ENCODE data around the gene FSIP1. TPM values are rescaled to one million over a fixed set of nuclear protein-coding genes. Genes with fewer than 3 reads are reported as not detected.

Gene FSIP1
- total and polyA plus RNA-seq, 9 of the 15 experiments (the other 6 are each of a cell fraction or from before 2014, with no cell fraction given): 0.07 to 0.51 (median 0.29) TPM

DNA sequence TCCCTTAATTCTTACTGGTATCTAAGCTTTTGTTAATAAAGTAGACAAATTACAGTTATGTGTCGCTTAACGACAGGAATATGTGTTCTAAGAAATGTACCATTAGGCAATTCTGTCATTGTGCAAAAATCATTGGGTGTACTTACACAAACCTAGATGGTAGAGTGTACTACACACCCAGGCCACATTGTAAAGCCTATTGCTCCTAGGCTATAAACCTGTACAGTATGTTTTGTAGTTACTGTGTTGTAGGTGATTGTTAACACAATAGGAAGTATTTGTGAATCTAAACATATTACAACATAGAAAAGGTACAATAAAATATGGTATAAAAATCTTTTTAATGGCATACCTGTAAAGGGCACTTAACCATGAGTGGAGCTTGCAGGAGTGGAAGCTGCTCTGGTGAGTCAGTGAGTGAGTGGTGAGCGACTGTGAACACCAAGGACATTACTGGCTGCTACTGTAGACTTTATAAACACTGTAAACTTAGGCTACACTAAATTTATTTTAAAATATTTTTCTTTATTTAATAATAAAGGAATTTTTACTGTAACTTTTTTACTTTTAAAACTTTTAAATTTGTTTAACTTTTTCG lies 47.4 kb downstream of the FSIP1 start (continued):
- TF ChIP-seq, protein P1, sequence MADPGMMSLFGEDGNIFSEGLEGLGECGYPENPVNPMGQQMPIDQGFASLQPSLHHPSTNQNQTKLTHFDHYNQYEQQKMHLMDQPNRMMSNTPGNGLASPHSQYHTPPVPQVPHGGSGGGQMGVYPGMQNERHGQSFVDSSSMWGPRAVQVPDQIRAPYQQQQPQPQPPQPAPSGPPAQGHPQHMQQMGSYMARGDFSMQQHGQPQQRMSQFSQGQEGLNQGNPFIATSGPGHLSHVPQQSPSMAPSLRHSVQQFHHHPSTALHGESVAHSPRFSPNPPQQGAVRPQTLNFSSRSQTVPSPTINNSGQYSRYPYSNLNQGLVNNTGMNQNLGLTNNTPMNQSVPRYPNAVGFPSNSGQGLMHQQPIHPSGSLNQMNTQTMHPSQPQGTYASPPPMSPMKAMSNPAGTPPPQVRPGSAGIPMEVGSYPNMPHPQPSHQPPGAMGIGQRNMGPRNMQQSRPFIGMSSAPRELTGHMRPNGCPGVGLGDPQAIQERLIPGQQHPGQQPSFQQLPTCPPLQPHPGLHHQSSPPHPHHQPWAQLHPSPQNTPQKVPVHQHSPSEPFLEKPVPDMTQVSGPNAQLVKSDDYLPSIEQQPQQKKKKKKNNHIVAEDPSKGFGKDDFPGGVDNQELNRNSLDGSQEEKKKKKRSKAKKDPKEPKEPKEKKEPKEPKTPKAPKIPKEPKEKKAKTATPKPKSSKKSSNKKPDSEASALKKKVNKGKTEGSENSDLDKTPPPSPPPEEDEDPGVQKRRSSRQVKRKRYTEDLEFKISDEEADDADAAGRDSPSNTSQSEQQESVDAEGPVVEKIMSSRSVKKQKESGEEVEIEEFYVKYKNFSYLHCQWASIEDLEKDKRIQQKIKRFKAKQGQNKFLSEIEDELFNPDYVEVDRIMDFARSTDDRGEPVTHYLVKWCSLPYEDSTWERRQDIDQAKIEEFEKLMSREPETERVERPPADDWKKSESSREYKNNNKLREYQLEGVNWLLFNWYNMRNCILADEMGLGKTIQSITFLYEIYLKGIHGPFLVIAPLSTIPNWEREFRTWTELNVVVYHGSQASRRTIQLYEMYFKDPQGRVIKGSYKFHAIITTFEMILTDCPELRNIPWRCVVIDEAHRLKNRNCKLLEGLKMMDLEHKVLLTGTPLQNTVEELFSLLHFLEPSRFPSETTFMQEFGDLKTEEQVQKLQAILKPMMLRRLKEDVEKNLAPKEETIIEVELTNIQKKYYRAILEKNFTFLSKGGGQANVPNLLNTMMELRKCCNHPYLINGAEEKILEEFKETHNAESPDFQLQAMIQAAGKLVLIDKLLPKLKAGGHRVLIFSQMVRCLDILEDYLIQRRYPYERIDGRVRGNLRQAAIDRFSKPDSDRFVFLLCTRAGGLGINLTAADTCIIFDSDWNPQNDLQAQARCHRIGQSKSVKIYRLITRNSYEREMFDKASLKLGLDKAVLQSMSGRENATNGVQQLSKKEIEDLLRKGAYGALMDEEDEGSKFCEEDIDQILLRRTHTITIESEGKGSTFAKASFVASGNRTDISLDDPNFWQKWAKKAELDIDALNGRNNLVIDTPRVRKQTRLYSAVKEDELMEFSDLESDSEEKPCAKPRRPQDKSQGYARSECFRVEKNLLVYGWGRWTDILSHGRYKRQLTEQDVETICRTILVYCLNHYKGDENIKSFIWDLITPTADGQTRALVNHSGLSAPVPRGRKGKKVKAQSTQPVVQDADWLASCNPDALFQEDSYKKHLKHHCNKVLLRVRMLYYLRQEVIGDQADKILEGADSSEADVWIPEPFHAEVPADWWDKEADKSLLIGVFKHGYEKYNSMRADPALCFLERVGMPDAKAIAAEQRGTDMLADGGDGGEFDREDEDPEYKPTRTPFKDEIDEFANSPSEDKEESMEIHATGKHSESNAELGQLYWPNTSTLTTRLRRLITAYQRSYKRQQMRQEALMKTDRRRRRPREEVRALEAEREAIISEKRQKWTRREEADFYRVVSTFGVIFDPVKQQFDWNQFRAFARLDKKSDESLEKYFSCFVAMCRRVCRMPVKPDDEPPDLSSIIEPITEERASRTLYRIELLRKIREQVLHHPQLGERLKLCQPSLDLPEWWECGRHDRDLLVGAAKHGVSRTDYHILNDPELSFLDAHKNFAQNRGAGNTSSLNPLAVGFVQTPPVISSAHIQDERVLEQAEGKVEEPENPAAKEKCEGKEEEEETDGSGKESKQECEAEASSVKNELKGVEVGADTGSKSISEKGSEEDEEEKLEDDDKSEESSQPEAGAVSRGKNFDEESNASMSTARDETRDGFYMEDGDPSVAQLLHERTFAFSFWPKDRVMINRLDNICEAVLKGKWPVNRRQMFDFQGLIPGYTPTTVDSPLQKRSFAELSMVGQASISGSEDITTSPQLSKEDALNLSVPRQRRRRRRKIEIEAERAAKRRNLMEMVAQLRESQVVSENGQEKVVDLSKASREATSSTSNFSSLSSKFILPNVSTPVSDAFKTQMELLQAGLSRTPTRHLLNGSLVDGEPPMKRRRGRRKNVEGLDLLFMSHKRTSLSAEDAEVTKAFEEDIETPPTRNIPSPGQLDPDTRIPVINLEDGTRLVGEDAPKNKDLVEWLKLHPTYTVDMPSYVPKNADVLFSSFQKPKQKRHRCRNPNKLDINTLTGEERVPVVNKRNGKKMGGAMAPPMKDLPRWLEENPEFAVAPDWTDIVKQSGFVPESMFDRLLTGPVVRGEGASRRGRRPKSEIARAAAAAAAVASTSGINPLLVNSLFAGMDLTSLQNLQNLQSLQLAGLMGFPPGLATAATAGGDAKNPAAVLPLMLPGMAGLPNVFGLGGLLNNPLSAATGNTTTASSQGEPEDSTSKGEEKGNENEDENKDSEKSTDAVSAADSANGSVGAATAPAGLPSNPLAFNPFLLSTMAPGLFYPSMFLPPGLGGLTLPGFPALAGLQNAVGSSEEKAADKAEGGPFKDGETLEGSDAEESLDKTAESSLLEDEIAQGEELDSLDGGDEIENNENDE (IDR thresholded peaks at IDR 0.05; ENCODE audit: low read depth, low read length): no peak

Measured in K562 (cell line).